SK-N-SH (cell line): ENCODE data around the gene TMEM221.
"Not testable (repeated sequence)": the region's sequence is repeated elsewhere in the genome, so short reads cannot be mapped to it uniquely, and the experiment has no call there.

Experiments
- CTCF ChIP-seq: fragments of 200-600 bp; sonication (generic); IDR thresholded peaks from 2 replicates; pipeline ENCODE4 v1.6.1; 2017; ENCODE audit warnings: antibody characterized with exemption, mild to moderate bottlenecking, moderate library complexity
- ELF1 ChIP-seq: IDR thresholded peaks from 2 replicates; pipeline ENCODE4 v1.4.0; 2012
- EZH2phosphoT487 ChIP-seq: fragments of 200-600 bp; sonication (generic); IDR thresholded peaks from 2 replicates; pipeline ENCODE4 v1.6.1; 2017; ENCODE audit warnings: low read depth, mixed run types, mild to moderate bottlenecking, antibody characterized with exemption, moderate library complexity, borderline replicate concordance
- MAX ChIP-seq: IDR thresholded peaks from 2 replicates; pipeline ENCODE4 v1.4.0; 2012; ENCODE audit warnings: low read depth
- POLR2AphosphoS5 ChIP-seq: IDR thresholded peaks from 2 replicates; pipeline ENCODE4 v1.6.1; 2012; ENCODE audit warnings: low read depth, low read length
- SIN3A ChIP-seq: IDR thresholded peaks from 2 replicates; pipeline ENCODE4 v1.6.1; 2012; ENCODE audit warnings: low read depth, mild to moderate bottlenecking, low read length, moderate library complexity, borderline replicate concordance

GRCh38 chr19:17475011-17475540 lies 26.6 kb upstream of the TMEM221 start:
- TF ChIP-seq CTCF, ELF1, SIN3A, POLR2AphosphoS5, EZH2phosphoT487, MAX: not testable (repeated sequence)
